OCI-LY7 (cell line): ENCODE results near the gene LRP5. TPM values are rescaled to one million over a fixed set of nuclear protein-coding genes. Genes with fewer than 3 reads are reported as not detected.

Source experiments
- BruUV-seq: library from RNA; stranded (reverse); fragments of 400-500 nt; replicated peaks from 2 replicates; lab custom pipeline; 2021; lab: Mats Ljungman, UMichigan
- CTCF ChIA-PET: fragments of 300-600 bp; sonication (Branson Sonifier 250); formaldehyde crosslinking; loops from one replicate; lab custom pipeline; 2022; ENCODE audit warnings: antibody characterized with exemption; ENCODE audit not compliant: unreplicated experiment; lab: Charles Lee
- POLR2A ChIA-PET: fragments of 300-600 bp; sonication (Branson Sonifier 250); formaldehyde crosslinking; loops from one replicate; lab custom pipeline; 2022; ENCODE audit warnings: antibody characterized with exemption; lab: Charles Lee
- DNase-seq: peaks from one replicate; pipeline ENCODE4 v3.0.0-alpha.2; 2015; ENCODE audit warnings: low spot score
- H2AFZ ChIP-seq: fragments of 200-600 bp; sonication (generic), shearing (Covaris generic); 2 replicates; pipeline ENCODE4 v1.6.1; 2014; ENCODE audit warnings: mild to moderate bottlenecking, antibody characterized with exemption, low read length, moderate library complexity
- H3K27ac ChIP-seq: fragments of 200-600 bp; sonication (generic); 2 replicates; pipeline ENCODE4 v1.5.1; 2014; ENCODE audit warnings: mixed run types, low read depth, mild to moderate bottlenecking, moderate library complexity, low read length, inconsistent platforms; ENCODE audit not compliant: poor library complexity, severe bottlenecking
- H3K36me3 ChIP-seq: fragments of 200-600 bp; sonication (generic); 2 replicates; pipeline ENCODE4 v1.6.1; 2014; ENCODE audit warnings: mild to moderate bottlenecking, antibody characterized with exemption, low read length, moderate library complexity, mixed read lengths; ENCODE audit not compliant: insufficient read depth
- H3K4me1 ChIP-seq: fragments of 200-600 bp; sonication (generic); 2 replicates; pipeline ENCODE4 v1.5.1; 2014; ENCODE audit warnings: mild to moderate bottlenecking, low read length; ENCODE audit not compliant: insufficient read depth, poor library complexity, severe bottlenecking
- H3K4me2 ChIP-seq: fragments of 200-600 bp; sonication (generic); 2 replicates; pipeline ENCODE4 v1.6.1; 2014; ENCODE audit warnings: mild to moderate bottlenecking, low read length
- H3K4me3 ChIP-seq: fragments of 200-600 bp; sonication (generic); 2 replicates; pipeline ENCODE4 v1.5.1; 2014; ENCODE audit warnings: mild to moderate bottlenecking, low read depth, low read length; ENCODE audit not compliant: poor library complexity, severe bottlenecking
- H3K79me2 ChIP-seq: fragments of 200-600 bp; sonication (generic); 2 replicates; pipeline ENCODE4 v1.6.1; 2016; ENCODE audit warnings: low read depth, mild to moderate bottlenecking, low read length, moderate library complexity, mixed read lengths; ENCODE audit not compliant: insufficient read depth
- H3K9me2 ChIP-seq: fragments of 200-600 bp; sonication (generic); 2 replicates; pipeline ENCODE4 v1.6.1; 2016; ENCODE audit warnings: mild to moderate bottlenecking, low read length, mixed read lengths; ENCODE audit not compliant: insufficient read depth
- H3K9me3 ChIP-seq: fragments of 200-600 bp; sonication (generic); 2 replicates; pipeline ENCODE4 v1.6.1; 2014; ENCODE audit warnings: mild to moderate bottlenecking, mixed run types, low read length, mixed read lengths
- H4K20me1 ChIP-seq: fragments of 200-600 bp; sonication (generic); 2 replicates; pipeline ENCODE4 v1.6.1; 2014; ENCODE audit warnings: mild to moderate bottlenecking, antibody characterized with exemption, low read length, moderate library complexity, mixed read lengths; ENCODE audit not compliant: insufficient read depth
- EZH2phosphoT487 ChIP-seq: fragments of 200-600 bp; sonication (generic); IDR thresholded peaks from 2 replicates; pipeline ENCODE4 v1.6.1; 2018; ENCODE audit warnings: low read depth, borderline replicate concordance, mild to moderate bottlenecking, mixed run types, antibody characterized with exemption, low read length, moderate library complexity, mixed read lengths
- intact Hi-C: fragments of 100-400 bp; cut with micrococcal nuclease; formaldehyde crosslinking; loops from one replicate; pipeline ENCODE4 v1.10.0; 2022; ENCODE audit not compliant: unreplicated experiment
- total RNA-seq, 2 experiments: library from RNA; depleted of rRNA in 1 of 2; stranded (reverse); fragments of >200 nt in 1 of 2; shearing (Covaris generic) in 1 of 2; gene quantifications; 2 replicates each; pipeline ENCODE4 v1.2.3, GENCODE V29; 2014 to 2022
- TF ChIP-seq, protein P1 (sequence below): fragments of 200-600 bp; sonication (generic); conservative IDR thresholded peaks from 2 replicates; pipeline ENCODE4 v1.5.1; 2014; ENCODE audit warnings: mild to moderate bottlenecking, antibody characterized with exemption, low read length, moderate library complexity, mixed read lengths

The LRP5 gene
- total RNA-seq, 2 experiments from 2014 or later = 0.60 TPM; not detected in 1

DNA sequence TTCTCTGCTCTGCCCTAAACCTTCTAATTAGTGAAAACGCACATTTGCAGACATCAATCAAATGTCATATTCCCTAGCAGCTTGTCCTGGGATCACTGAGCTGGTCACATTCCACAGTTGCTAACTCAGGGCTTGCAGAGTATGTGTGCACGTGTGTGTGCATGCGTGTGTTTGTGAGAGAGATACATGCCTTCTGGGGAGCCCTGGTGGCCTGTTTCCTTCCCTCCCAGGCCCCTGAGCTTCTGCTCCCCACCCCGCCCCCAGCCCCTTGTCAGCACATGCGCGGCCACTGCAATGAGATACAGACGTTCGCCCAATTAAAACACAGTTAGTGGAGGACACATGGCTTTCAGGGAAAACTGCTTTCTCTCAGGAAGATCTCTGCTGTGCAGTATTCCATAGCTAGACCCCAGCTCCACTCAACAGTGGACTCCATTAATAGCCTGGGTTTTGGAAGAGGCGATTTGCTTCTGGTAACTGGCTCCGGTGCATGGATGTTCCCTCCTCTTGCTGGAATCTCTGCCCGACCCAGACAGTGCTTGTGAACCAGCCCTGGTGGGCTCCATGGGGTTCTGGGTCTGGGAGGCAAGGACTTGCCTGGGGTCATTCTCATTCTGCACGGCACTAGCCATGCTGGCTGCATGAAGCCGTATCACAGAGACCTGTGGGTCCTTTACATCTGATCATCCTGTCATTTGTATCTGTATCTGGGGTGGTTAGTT lies 17.7 kb downstream of the LRP5 start:
- no peaks in the 10 kb centered on the region for H3K36me3 ChIP-seq
- H3K9me2 ChIP-seq = no peaks in the 10 kb centered on the region
- ChIA-PET POLR2A (no interaction called here), CTCF (no interaction called here)
- no peak overlapping the region for H3K4me2 ChIP-seq
- no peak for DNase-seq
- BruUV-seq = no TSS peak
- H3K4me1 ChIP-seq = peaks cover 7% of the 10 kb centered on the region
- no peaks in the 10 kb centered on the region for H3K9me3 ChIP-seq
- H3K79me2 ChIP-seq = no peaks in the 10 kb centered on the region
- H4K20me1 ChIP-seq = no peaks in the 10 kb centered on the region
- H3K4me3 ChIP-seq = no peak overlapping the region
- intact Hi-C loops = no loop called here
- H3K27ac ChIP-seq = no peak overlapping the region
- no peak for TF ChIP-seq EZH2phosphoT487
- TF ChIP-seq, protein P1, sequence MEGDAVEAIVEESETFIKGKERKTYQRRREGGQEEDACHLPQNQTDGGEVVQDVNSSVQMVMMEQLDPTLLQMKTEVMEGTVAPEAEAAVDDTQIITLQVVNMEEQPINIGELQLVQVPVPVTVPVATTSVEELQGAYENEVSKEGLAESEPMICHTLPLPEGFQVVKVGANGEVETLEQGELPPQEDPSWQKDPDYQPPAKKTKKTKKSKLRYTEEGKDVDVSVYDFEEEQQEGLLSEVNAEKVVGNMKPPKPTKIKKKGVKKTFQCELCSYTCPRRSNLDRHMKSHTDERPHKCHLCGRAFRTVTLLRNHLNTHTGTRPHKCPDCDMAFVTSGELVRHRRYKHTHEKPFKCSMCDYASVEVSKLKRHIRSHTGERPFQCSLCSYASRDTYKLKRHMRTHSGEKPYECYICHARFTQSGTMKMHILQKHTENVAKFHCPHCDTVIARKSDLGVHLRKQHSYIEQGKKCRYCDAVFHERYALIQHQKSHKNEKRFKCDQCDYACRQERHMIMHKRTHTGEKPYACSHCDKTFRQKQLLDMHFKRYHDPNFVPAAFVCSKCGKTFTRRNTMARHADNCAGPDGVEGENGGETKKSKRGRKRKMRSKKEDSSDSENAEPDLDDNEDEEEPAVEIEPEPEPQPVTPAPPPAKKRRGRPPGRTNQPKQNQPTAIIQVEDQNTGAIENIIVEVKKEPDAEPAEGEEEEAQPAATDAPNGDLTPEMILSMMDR = no peak
- no peak overlapping the region for H2AFZ ChIP-seq

DNA sequence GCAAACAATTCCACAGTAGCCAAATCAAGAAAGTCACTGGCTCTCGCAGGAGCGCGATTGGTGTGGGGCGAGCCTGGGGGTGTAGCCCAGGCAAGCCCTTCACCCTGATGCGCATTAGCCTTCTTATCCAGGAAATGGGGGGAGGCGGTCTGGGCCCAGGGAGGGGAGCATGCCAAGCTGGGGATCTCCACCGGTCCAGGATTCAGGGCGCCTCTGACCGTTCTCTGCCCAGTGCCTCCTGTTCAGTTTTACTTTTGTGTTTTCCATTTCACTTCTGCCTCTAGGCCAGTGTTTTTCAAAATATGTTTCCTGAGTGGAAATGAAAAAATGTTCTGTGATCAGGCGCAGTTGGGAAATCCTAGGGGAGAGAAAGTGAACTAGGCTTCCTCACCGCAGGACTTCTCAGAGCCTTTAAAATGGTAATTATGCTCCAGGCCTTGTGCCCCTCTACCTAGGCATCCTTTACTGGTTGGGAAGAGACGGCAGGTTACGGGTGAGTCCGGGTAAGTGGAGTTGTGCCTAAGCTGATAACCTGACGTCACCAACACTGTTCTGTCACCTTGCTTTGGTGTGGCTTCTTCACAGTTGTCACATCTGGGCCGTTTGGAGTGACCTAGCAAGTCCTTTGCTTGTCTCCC lies 18.4 kb downstream of the LRP5 start:
- CTCF ChIA-PET = no interaction called here
- POLR2A ChIA-PET = no interaction called here

More for the DNA sequence above, 18.4 kb downstream of the LRP5 start:
- no peaks in the 10 kb centered on the region for H4K20me1 ChIP-seq
- H3K9me3 ChIP-seq = no peaks in the 10 kb centered on the region
- no peak for TF ChIP-seq EZH2phosphoT487
- TF ChIP-seq, protein P1 = no peak
- DNase-seq = no peak
- BruUV-seq = no TSS peak
- H3K79me2 ChIP-seq = no peaks in the 10 kb centered on the region
- H3K4me3 ChIP-seq = no peak overlapping the region
- H3K9me2 ChIP-seq = no peaks in the 10 kb centered on the region
- no peak overlapping the region for H3K27ac ChIP-seq
- intact Hi-C loops = no loop called here
- H3K4me2 ChIP-seq = no peak overlapping the region
- no peaks in the 10 kb centered on the region for H3K36me3 ChIP-seq
- peaks cover 7% of the 10 kb centered on the region for H3K4me1 ChIP-seq
- H2AFZ ChIP-seq = no peak overlapping the region; the same call in 1 of the 2 replicates
